Osteoblast (primary cell): Measurements from ENCODE around the gene MED9. TPM values are rescaled to one million over a fixed set of nuclear protein-coding genes. Genes with fewer than 3 reads are reported as not detected.
A peak's percentile ranks its signal among the peaks of the same experiment; 100 is the strongest.

Experiments used
- DNase-seq: peaks from one replicate; pipeline ENCODE4 v3.0.0; 2011; ENCODE audit warnings: low spot score, mixed read lengths; ENCODE audit not compliant: insufficient read length; ENCODE audit errors: missing footprints
- H2AFZ ChIP-seq: 2 replicates; pipeline ENCODE4 v1.6.0; 2011; ENCODE audit warnings: mild to moderate bottlenecking, low read length
- H3K27ac ChIP-seq: 2 replicates; pipeline ENCODE4 v1.5.1; 2011; ENCODE audit warnings: mild to moderate bottlenecking, low read depth, low read length, moderate library complexity
- H3K27me3 ChIP-seq: 2 replicates; pipeline ENCODE4 v1.6.0; 2012; ENCODE audit warnings: mild to moderate bottlenecking, control low read depth, inconsistent platforms, low read length, moderate library complexity; ENCODE audit not compliant: insufficient read depth
- H3K36me3 ChIP-seq: 2 replicates; pipeline ENCODE4 v1.5.1; 2011; ENCODE audit warnings: mild to moderate bottlenecking, low read length, control low read depth, moderate library complexity; ENCODE audit not compliant: insufficient read depth
- H3K4me1 ChIP-seq: 2 replicates; pipeline ENCODE4 v1.5.1; 2011; ENCODE audit warnings: mild to moderate bottlenecking, low read length, control low read depth, moderate library complexity; ENCODE audit not compliant: insufficient read depth
- H3K4me2 ChIP-seq: 2 replicates; pipeline ENCODE4 v1.6.0; 2011; ENCODE audit warnings: mild to moderate bottlenecking, low read length; ENCODE audit not compliant: insufficient read depth
- H3K4me3 ChIP-seq: fragments of 200-600 bp; sonication (generic); 3 replicates; pipeline ENCODE4 v1.5.1; 2012; ENCODE audit warnings: mild to moderate bottlenecking, low read length, inconsistent platforms; ENCODE audit not compliant: insufficient read depth
- H3K79me2 ChIP-seq: 2 replicates; pipeline ENCODE4 v1.6.0; 2012; ENCODE audit warnings: mild to moderate bottlenecking, low read length, control low read depth, inconsistent platforms; ENCODE audit not compliant: insufficient read depth
- H3K9me3 ChIP-seq: 2 replicates; pipeline ENCODE4 v1.5.1; 2011; ENCODE audit warnings: low read depth, low read length, control low read depth
- H4K20me1 ChIP-seq: 2 replicates; pipeline ENCODE4 v1.6.0; 2012; ENCODE audit warnings: mild to moderate bottlenecking, low read length, control low read depth; ENCODE audit not compliant: insufficient read depth
- total RNA-seq: library from RNA; depleted of rRNA; stranded (reverse); fragments of >200 nt; gene quantifications from 2 replicates; pipeline ENCODE4 v1.2.3, GENCODE V29; 2012
- TF ChIP-seq, protein P1 (sequence below): IDR thresholded peaks from 2 replicates; pipeline ENCODE4 v1.5.1; 2011; ENCODE audit warnings: mild to moderate bottlenecking, low read depth, low read length, moderate library complexity; ENCODE audit errors: extremely low read depth

The MED9 gene
- total RNA-seq, 1 donor = 17.0 TPM

- Histone ChIP-seq H3K36me3 (no peaks in the 10 kb centered on the region), H3K4me1 (no peaks in the 10 kb centered on the region), H3K27me3 (peaks cover 3% of the 10 kb centered on the region), H2AFZ (no peak overlapping the region), H3K4me2 (no peak overlapping the region), H4K20me1 (no peaks in the 10 kb centered on the region), H3K79me2 (no peaks in the 10 kb centered on the region), H3K27ac (no peak overlapping the region), H3K4me3 (no peak overlapping the region), H3K9me3 (no peaks in the 10 kb centered on the region)
- peak; percentile 87 for DNase-seq
- TF ChIP-seq, protein P1, sequence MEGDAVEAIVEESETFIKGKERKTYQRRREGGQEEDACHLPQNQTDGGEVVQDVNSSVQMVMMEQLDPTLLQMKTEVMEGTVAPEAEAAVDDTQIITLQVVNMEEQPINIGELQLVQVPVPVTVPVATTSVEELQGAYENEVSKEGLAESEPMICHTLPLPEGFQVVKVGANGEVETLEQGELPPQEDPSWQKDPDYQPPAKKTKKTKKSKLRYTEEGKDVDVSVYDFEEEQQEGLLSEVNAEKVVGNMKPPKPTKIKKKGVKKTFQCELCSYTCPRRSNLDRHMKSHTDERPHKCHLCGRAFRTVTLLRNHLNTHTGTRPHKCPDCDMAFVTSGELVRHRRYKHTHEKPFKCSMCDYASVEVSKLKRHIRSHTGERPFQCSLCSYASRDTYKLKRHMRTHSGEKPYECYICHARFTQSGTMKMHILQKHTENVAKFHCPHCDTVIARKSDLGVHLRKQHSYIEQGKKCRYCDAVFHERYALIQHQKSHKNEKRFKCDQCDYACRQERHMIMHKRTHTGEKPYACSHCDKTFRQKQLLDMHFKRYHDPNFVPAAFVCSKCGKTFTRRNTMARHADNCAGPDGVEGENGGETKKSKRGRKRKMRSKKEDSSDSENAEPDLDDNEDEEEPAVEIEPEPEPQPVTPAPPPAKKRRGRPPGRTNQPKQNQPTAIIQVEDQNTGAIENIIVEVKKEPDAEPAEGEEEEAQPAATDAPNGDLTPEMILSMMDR = no peak
Measured at GRCh38 chr17:17503566-17504130, 26.8 kb downstream of the MED9 start.

DNA sequence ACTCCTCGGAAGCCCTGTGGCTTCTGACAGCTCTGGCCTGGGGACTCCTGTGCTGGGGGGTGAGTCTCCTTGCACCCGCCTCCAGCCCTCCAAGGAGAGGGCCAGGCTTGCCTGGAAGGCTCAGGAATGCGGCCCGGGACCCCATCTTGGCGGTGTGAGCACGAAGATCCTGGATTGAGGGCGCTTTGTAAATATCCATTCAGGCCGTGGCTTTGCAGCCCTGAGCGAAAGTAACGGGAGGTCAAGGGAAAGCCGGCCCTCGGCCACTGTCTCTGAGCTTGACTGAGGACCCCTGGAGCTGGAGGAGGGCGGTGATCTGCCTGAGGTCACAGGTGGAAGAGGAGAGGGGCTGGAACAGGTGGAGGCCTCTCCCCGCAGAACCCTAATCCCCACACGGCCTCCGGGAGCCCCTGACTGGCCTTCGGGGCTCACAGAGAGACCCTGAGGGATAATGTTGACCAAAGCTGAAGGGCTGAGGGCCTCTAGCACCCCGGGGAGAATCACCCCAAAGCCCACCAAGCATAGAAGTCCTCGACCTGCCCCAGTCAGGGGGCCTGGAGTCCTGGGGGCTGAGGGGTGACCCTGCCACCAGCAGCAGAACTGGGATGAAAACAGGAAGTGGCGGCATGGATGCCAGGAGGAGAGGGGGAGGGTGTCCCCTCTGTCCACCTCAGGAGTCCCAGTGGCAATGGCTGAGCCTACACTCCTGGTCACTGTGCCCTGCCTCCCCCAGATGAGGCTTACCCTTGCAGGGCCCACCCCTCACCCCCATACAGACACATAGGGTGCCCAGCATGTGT is 27.7 kb downstream of the MED9 start:
- no peak overlapping the region for H2AFZ ChIP-seq
- no peaks in the 10 kb centered on the region for H4K20me1 ChIP-seq
- no peaks in the 10 kb centered on the region for H3K9me3 ChIP-seq
- peak; percentile 85 for DNase-seq
- no peak overlapping the region for H3K4me3 ChIP-seq
- no peaks in the 10 kb centered on the region for H3K4me1 ChIP-seq
- H3K4me2 ChIP-seq = no peak overlapping the region
- H3K79me2 ChIP-seq = no peaks in the 10 kb centered on the region
- H3K27me3 ChIP-seq = peaks cover 3% of the 10 kb centered on the region
- TF ChIP-seq, protein P1 = no peak
- no peaks in the 10 kb centered on the region for H3K36me3 ChIP-seq
- no peak overlapping the region for H3K27ac ChIP-seq

- H4K20me1 ChIP-seq = no peaks in the 10 kb centered on the region
Measured at GRCh38 chr17:17505151-17505550, 28.4 kb downstream of the MED9 start.

More at GRCh38 chr17:17505151-17505550, 28.4 kb downstream of the MED9 start:
- Histone ChIP-seq H3K36me3 (no peaks in the 10 kb centered on the region), H3K9me3 (no peaks in the 10 kb centered on the region), H2AFZ (no peak overlapping the region), H3K27me3 (peaks cover 3% of the 10 kb centered on the region), H3K4me2 (no peak overlapping the region), H3K4me1 (no peaks in the 10 kb centered on the region), H3K79me2 (no peaks in the 10 kb centered on the region), H3K27ac (no peak overlapping the region), H3K4me3 (no peak overlapping the region)
- TF ChIP-seq, protein P1 = no peak
- no peak for DNase-seq
